Measurements from ENCODE around the gene STK11. TPM values are rescaled to one million over a fixed set of nuclear protein-coding genes. Genes with fewer than 3 reads are reported as not detected.
A peak's percentile ranks its signal among the peaks of the same experiment; 100 is the strongest.

STK11 gene
- total RNA-seq, 1 donor from 2014 or later: 27.4 TPM

DNA sequence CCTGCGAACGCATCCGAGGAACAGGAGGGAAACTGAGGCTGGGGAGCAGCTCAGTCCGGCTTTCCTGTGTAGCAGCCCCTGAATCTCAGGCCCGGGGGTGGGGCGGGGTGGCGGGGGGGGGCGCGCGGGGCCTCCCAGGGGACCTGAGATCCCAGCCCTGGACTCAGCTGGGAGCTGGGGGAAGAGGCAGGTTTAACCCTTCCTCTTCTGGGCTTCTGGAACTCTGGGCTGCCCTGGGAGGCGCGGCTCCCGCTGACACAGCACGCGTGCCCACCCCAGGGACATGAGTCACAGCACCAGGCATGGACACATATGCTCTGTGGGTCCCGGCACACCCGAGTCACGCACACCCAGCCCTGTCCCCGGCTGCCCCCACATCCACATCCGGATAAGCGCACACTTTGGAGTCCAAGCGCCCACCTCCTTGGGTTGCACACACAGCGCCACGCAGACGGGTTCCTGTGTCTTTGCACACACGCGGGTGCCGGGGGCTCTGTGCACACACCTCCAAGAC is 60.1 kb downstream of the STK11 start:
- Histone ChIP-seq H2AFZ (replicated peaks) (no peak overlapping the region), H3K27ac (no peak overlapping the region), H3K9ac (no peak overlapping the region), H3K4me3 (peak overlapping the region; percentile 62), H3K27me3 (peaks cover 14% of the 10 kb centered on the region), H3K9me3 (ENCODE audit: low read depth) (no peaks in the 10 kb centered on the region), H3F3A (ENCODE audit: low read depth) (peaks cover 64% of the 10 kb centered on the region), H4K20me1 (ENCODE audit: low read depth) (peaks cover 16% of the 10 kb centered on the region), H3K4me2 (peak overlapping the region; percentile 78), H3K36me3 (no peaks in the 10 kb centered on the region), H3K4me1 (peaks cover 61% of the 10 kb centered on the region), H3K79me2 (ENCODE audit: low read depth) (peaks cover 21% of the 10 kb centered on the region)
- TF ChIP-seq EZH2 (IDR thresholded peaks at IDR 0.05) (no peak), EZH2phosphoT487 (IDR thresholded peaks at IDR 0.05) (no peak)
- TF ChIP-seq, protein P1, sequence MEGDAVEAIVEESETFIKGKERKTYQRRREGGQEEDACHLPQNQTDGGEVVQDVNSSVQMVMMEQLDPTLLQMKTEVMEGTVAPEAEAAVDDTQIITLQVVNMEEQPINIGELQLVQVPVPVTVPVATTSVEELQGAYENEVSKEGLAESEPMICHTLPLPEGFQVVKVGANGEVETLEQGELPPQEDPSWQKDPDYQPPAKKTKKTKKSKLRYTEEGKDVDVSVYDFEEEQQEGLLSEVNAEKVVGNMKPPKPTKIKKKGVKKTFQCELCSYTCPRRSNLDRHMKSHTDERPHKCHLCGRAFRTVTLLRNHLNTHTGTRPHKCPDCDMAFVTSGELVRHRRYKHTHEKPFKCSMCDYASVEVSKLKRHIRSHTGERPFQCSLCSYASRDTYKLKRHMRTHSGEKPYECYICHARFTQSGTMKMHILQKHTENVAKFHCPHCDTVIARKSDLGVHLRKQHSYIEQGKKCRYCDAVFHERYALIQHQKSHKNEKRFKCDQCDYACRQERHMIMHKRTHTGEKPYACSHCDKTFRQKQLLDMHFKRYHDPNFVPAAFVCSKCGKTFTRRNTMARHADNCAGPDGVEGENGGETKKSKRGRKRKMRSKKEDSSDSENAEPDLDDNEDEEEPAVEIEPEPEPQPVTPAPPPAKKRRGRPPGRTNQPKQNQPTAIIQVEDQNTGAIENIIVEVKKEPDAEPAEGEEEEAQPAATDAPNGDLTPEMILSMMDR (IDR thresholded peaks at IDR 0.05): no peak
- Mint-ChIP-seq H3K27ac (peak overlapping the region; percentile 98), H3K4me1 (peaks cover 68% of the 10 kb centered on the region), H3K9me3 (no peaks in the 10 kb centered on the region), H3K27me3 (ENCODE audit: insufficient read depth, low read depth) (peaks cover 20% of the 10 kb centered on the region), H3K4me3 (peak overlapping the region; percentile 79), H3K36me3 (peaks cover 4% of the 10 kb centered on the region)
- DNase-seq (ENCODE audit: low spot score): no peak

DNA sequence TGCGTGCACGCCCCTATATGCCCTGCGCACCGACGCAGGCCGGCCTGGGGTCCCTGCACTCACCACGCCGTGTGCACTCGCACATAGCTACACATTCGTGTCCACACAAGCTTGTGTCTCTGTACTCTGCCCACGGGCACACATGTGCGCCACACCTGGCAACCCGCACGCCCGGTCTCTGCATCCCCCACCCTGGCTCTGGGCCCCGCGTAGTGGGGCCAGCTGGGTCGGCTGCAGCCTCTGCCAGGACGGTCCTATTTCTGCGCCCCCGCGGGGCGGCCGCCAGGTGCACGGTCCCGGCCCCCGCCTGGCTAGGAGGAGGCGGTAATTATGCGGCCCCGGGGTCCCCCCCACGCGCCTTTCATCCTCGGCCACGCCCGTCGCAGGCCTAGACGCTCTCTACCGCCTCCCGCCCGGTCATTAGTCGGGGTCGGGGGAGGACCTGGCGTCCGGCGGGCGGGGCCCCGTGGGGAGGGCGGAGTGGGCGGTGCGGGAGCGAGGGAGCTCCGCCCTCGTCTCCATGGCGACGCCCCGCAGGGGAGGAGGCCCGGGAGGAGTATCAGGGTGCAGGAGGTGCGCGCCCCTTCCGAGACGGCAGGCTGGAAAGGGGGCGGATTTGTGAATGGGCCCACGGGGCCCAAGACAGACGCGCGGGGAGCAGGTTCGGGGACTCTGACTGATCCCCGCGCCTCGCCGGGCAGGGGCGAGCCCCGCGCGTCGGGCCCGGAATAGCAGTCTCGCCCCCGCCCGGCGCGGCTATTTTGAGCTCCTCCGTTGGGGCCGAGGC is 60.7 kb downstream of the STK11 start:
- Mint-ChIP-seq H3K4me1 (peaks cover 73% of the 10 kb centered on the region), H3K27ac (peak overlapping the region; percentile 21), H3K4me3 (peak overlapping the region; percentile 77), H3K9me3 (no peaks in the 10 kb centered on the region), H3K36me3 (peaks cover 9% of the 10 kb centered on the region), H3K27me3 (ENCODE audit: insufficient read depth, low read depth) (peaks cover 25% of the 10 kb centered on the region)
- Histone ChIP-seq H4K20me1 (ENCODE audit: low read depth) (peaks cover 23% of the 10 kb centered on the region), H3K4me2 (peak overlapping the region; percentile 78), H3K27ac (no peak overlapping the region), H3F3A (ENCODE audit: low read depth) (peaks cover 68% of the 10 kb centered on the region), H3K79me2 (ENCODE audit: low read depth) (peaks cover 28% of the 10 kb centered on the region), H3K9ac (no peak overlapping the region), H3K36me3 (no peaks in the 10 kb centered on the region), H3K4me1 (peaks cover 66% of the 10 kb centered on the region), H3K9me3 (ENCODE audit: low read depth) (no peaks in the 10 kb centered on the region), H2AFZ (replicated peaks) (peak overlapping the region; percentile 23), H3K4me3 (peak overlapping the region; percentile 62), H3K27me3 (peaks cover 14% of the 10 kb centered on the region)
- peak; percentile 95 for DNase-seq (ENCODE audit: low spot score)
- no peak for TF ChIP-seq EZH2 (IDR thresholded peaks at IDR 0.05)
- no peak for TF ChIP-seq EZH2phosphoT487 (IDR thresholded peaks at IDR 0.05)
- TF ChIP-seq, protein P1 (IDR thresholded peaks at IDR 0.05): no peak

DNA sequence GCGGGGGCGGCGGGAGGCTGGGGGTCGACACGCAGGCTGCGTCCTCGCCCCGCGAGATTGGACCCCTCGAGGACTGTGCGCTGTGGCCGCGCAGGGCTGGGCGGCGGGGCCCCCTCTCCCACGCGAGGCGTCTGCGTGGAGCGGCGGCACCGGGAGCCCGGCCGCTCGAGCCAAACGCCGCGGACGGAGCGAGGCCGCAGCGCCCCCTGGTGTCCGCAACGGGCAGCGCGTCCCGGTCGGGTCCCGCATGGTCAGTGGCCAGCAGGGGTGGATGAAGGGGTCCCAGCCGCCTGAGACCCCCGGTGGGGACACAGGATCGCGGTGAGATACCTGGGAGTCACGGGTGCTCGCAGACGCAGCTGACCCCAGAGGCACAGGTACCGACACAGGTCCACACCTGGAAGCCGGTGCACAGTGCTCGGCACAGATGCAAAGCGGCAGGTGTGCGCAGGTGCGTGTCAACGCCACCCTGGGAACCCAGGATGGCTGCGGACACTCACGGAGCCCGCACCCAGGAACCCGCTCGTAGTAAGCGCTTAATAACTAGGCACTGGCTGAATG is 61.4 kb downstream of the STK11 start:
- no peak overlapping the region for H3K9ac ChIP-seq
- peaks cover 60% of the 10 kb centered on the region for H3K4me1 ChIP-seq
- H3F3A ChIP-seq (ENCODE audit: low read depth): peaks cover 68% of the 10 kb centered on the region
- peak overlapping the region; percentile 62 for H3K4me3 ChIP-seq
- peaks cover 23% of the 10 kb centered on the region for H3K27me3 Mint-ChIP-seq (ENCODE audit: insufficient read depth, low read depth)
- peaks cover 73% of the 10 kb centered on the region for H3K4me1 Mint-ChIP-seq
- peaks cover 14% of the 10 kb centered on the region for H3K27me3 ChIP-seq
- no peak for TF ChIP-seq EZH2 (IDR thresholded peaks at IDR 0.05)
- TF ChIP-seq, protein P1 (IDR thresholded peaks at IDR 0.05): peak; percentile 96
- peaks cover 30% of the 10 kb centered on the region for H4K20me1 ChIP-seq (ENCODE audit: low read depth)
- H2AFZ ChIP-seq (replicated peaks): peak overlapping the region; percentile 23
- no peak overlapping the region for H3K27ac ChIP-seq
- H3K27ac Mint-ChIP-seq: no peak overlapping the region
- peak overlapping the region; percentile 85 for H3K4me3 Mint-ChIP-seq
- H3K79me2 ChIP-seq (ENCODE audit: low read depth): peaks cover 31% of the 10 kb centered on the region
- H3K36me3 ChIP-seq: peaks cover 2% of the 10 kb centered on the region
- H3K4me2 ChIP-seq: peak overlapping the region; percentile 78
- no peaks in the 10 kb centered on the region for H3K9me3 Mint-ChIP-seq
- peaks cover 12% of the 10 kb centered on the region for H3K36me3 Mint-ChIP-seq
- peak; percentile 79 for DNase-seq (ENCODE audit: low spot score)
- no peaks in the 10 kb centered on the region for H3K9me3 ChIP-seq (ENCODE audit: low read depth)
